SK-N-SH (cell line): ENCODE results near the gene COL20A1. TPM values are rescaled to one million over a fixed set of nuclear protein-coding genes. Genes with fewer than 3 reads are reported as not detected.

Source experiments
- CTCF ChIA-PET: fragments of 300-600, 350-600 bp; formaldehyde crosslinking; extraction: SDS; loops from one replicate; lab custom pipeline; 2021; lab: Yijun Ruan, JAX
- POLR2A ChIA-PET: fragments of 350-600 bp; sonication (Branson Sonifier 250); formaldehyde crosslinking; extraction: SDS; loops from one replicate; lab custom pipeline; 2020; ENCODE audit warnings: antibody characterized with exemption, inconsistent platforms; lab: Yijun Ruan, JAX
- DNase-seq: peaks from one replicate; pipeline ENCODE4 v3.0.0; 2012
- H2AFZ ChIP-seq: fragments of 200-600 bp; sonication (generic); 2 replicates; pipeline ENCODE4 v1.8.1; 2016; ENCODE audit warnings: antibody characterized with exemption, mild to moderate bottlenecking, low read depth
- H3F3A ChIP-seq: fragments of 200-600 bp; sonication (generic); replicated peaks from 2 replicates; pipeline ENCODE3; 2016; ENCODE audit warnings: antibody characterized with exemption, mild to moderate bottlenecking; ENCODE audit not compliant: insufficient read depth
- H3K27ac ChIP-seq, 2 experiments: fragments of 200-500 bp in 1 of 2; fragments of 200-600 bp in 1 of 2; sonication (Bioruptor generic) in 1 of 2; sonication (generic), shearing (Covaris generic) in 1 of 2; 2 replicates each; pipeline versions ENCODE4 v1.5.1 to v1.6.1; 2014 to 2016; ENCODE audit warnings: low read depth in 2 of 2, inconsistent platforms in 1 of 2, low read length in 1 of 2, mild to moderate bottlenecking in 1 of 2, mixed read lengths in 1 of 2
- H3K27me3 ChIP-seq: fragments of 200-600 bp; sonication (generic), shearing (Covaris generic); 2 replicates; pipeline ENCODE4 v1.6.1; 2016; ENCODE audit warnings: mixed run types; ENCODE audit not compliant: insufficient read depth
- H3K36me3 ChIP-seq, 2 experiments: fragments of 200-500 bp in 1 of 2; fragments of 200-600 bp in 1 of 2; sonication (Bioruptor generic) in 1 of 2; sonication (generic) in 1 of 2; replicated peaks in 1 of 2; 2 replicates each; pipeline versions ENCODE3 to v1.5.1; 2014 to 2016; ENCODE audit warnings: low read length in 1 of 2, mild to moderate bottlenecking in 1 of 2; ENCODE audit not compliant: insufficient read depth in 2 of 2, control insufficient read depth in 1 of 2
- H3K4me1 ChIP-seq, 2 experiments: fragments of 200-500 bp in 1 of 2; fragments of 200-600 bp in 1 of 2; sonication (Bioruptor generic) in 1 of 2; sonication (generic), shearing (Covaris generic) in 1 of 2; 2 replicates each; pipeline versions ENCODE4 v1.5.1 to v1.6.1; 2014 to 2016; ENCODE audit warnings: low read depth in 1 of 2, low read length in 1 of 2, mixed run types in 1 of 2; ENCODE audit not compliant: insufficient read depth in 2 of 2, control insufficient read depth in 1 of 2
- H3K4me2 ChIP-seq: fragments of 200-600 bp; sonication (generic), shearing (Covaris generic); 2 replicates; pipeline ENCODE4 v1.6.1; 2017; ENCODE audit warnings: mixed run types
- H3K4me3 ChIP-seq, 2 experiments: fragments of 200-500 bp in 1 of 2; fragments of 200-600 bp in 1 of 2; sonication (Bioruptor generic) in 1 of 2; sonication (generic), shearing (Covaris generic) in 1 of 2; 2 replicates each; pipeline versions ENCODE4 v1.5.1 to v1.8.1; 2014 to 2016; ENCODE audit warnings: low read depth in 2 of 2, inconsistent platforms in 1 of 2, low read length in 1 of 2, mild to moderate bottlenecking in 1 of 2, mixed read lengths in 1 of 2, moderate library complexity in 1 of 2
- H3K79me2 ChIP-seq: fragments of 200-600 bp; sonication (generic); 2 replicates; pipeline ENCODE4 v1.8.1; 2017; ENCODE audit warnings: mild to moderate bottlenecking; ENCODE audit not compliant: insufficient read depth
- H3K9ac ChIP-seq: fragments of 200-600 bp; sonication (generic); 2 replicates; pipeline ENCODE4 v1.6.1; 2017; ENCODE audit warnings: mixed run types
- H3K9me2 ChIP-seq: fragments of 200-600 bp; sonication (generic); 2 replicates; pipeline ENCODE4 v1.6.1; 2017; ENCODE audit warnings: mixed run types
- H3K9me3 ChIP-seq: fragments of 200-600 bp; sonication (generic); 2 replicates; pipeline ENCODE4 v1.6.1; 2017; ENCODE audit warnings: mixed run types, mild to moderate bottlenecking, moderate library complexity
- H4K20me1 ChIP-seq: fragments of 200-600 bp; sonication (generic); 2 replicates; pipeline ENCODE4 v1.6.1; 2017; ENCODE audit warnings: mild to moderate bottlenecking, mixed run types; ENCODE audit not compliant: insufficient read depth
- CHD2 ChIP-seq: fragments of 150-350 bp; IDR thresholded peaks from 2 replicates; pipeline ENCODE4 v1.6.1; 2018; ENCODE audit warnings: low read length; ENCODE audit not compliant: partially characterized antibody
- EP300 ChIP-seq, 2 experiments: IDR thresholded peaks; 2 replicates each; pipeline versions ENCODE4 v1.4.0 to v1.6.1; 2012; ENCODE audit warnings: borderline replicate concordance in 1 of 2, low read depth in 1 of 2, low read length in 1 of 2
- IRF3 ChIP-seq: fragments of 150-350 bp; IDR thresholded peaks from 2 replicates; pipeline ENCODE4 v1.6.1; 2016; ENCODE audit warnings: mild to moderate bottlenecking, low read depth, low read length
- MXI1 ChIP-seq: IDR thresholded peaks from 2 replicates; pipeline ENCODE4 v1.6.1; 2012; ENCODE audit warnings: mild to moderate bottlenecking, low read depth, low read length, improper control_type of control experiment
- NRF1 ChIP-seq: IDR thresholded peaks from 2 replicates; pipeline ENCODE4 v1.6.1; 2012; ENCODE audit warnings: low read depth, mild to moderate bottlenecking, low read length
- PBX3 ChIP-seq: IDR thresholded peaks from 2 replicates; pipeline ENCODE4; 2012
- RAD21 ChIP-seq: IDR thresholded peaks from 2 replicates; pipeline ENCODE4 v1.6.1; 2012; ENCODE audit warnings: mild to moderate bottlenecking, low read length
- TEAD4 ChIP-seq: IDR thresholded peaks from 2 replicates; pipeline ENCODE4 v1.4.0; 2012; ENCODE audit warnings: mild to moderate bottlenecking, borderline replicate concordance; ENCODE audit not compliant: insufficient read depth
- WGBS: methylation state at CpG from one replicate; pipeline ENCODE4 v1.1.6; 2017; ENCODE audit warnings: low lambda C conversion rate; 5-methylcytosine and 5-hydroxymethylcytosine counted together
- polyA plus RNA-seq, 3 experiments: library from polyadenylated mRNA; depleted of rRNA; stranded (reverse); fragments of >200 nt; gene quantifications; 2 replicates each; pipeline ENCODE4 v1.2.3, GENCODE V29; 2012
- TF ChIP-seq, protein P1 (sequence below): fragments of 200-600 bp; sonication (generic); IDR thresholded peaks from 2 replicates; pipeline ENCODE4 v1.6.1; 2017; ENCODE audit warnings: antibody characterized with exemption, mild to moderate bottlenecking, moderate library complexity
- TF ChIP-seq, protein P2 (sequence below): fragments of 150-350 bp; IDR thresholded peaks from 2 replicates; pipeline ENCODE4 v1.6.1; 2017; ENCODE audit warnings: antibody characterized with exemption, low read length, low read depth, borderline replicate concordance
- TF ChIP-seq, protein P3 (sequence below): IDR thresholded peaks from 2 replicates; pipeline ENCODE4 v1.4.0; 2012; ENCODE audit warnings: low read depth, borderline replicate concordance

COL20A1 gene
- polyA plus RNA-seq, 1 of the 3 experiments (the other 2 are of a cell fraction): not detected

DNA sequence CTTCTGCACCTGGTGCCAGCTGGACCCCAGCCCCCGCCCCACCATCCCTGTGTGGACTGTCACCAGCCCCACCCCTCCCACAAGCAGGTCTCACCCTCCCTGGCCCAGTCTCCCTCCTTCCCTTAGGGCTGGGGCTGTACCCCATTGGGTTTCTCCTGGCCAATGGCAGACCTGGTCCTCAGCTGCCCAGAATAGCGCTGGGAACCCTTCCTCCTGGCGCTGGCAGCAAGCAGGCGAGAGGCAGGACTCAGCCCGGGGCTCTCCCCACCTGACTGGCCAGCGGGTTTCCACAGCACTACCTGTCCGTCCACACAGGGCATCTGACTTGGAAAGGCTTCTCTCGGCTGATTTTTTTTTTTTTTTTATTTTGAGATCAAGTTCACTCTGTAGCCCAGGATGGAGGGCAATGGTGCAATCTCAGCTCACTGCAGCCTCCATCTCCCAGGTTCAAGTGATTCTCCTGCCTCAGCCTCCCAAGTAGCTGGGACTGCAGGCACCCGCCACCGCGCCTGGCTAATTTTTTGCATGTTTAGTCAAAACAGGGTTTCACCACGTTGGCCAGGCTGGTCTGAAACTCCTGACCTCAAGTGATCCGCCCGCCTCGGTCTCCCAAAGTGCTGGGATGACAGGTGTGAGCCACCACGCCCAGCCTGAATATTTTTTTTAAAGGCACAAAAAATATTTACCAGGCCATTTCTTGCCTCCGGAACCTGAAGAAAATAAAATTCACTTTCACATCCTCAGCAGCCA lies 89.7 kb downstream of the COL20A1 start (continued):
- TF ChIP-seq CHD2: no peak
- TF ChIP-seq, all 33 proteins: peak for 0

DNA sequence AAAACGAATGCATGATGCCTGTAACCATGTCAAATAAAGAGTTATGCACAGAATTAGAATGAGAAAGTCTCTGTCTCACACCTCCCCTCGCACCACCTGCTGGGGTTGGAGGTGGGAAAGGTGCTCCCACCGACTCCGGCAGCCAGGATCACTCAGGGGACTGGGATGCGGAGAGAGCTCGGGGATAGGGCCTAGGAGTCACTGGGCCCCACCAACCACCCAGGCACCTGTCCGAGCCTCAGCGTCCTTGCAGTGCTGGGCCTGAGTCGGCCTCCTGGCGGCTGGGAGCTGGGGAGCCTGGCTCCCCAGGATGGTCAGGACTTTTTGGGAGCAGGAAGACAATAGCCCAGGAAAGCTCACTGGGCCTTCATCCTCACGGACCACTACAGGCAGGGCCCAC lies 90.6 kb downstream of the COL20A1 start:
- Histone ChIP-seq H2AFZ (no peak overlapping the region), H3K9me3 (no peaks in the 10 kb centered on the region), H3K9me2 (no peaks in the 10 kb centered on the region), H3K27me3 (no peaks in the 10 kb centered on the region), H3K36me3 (no peaks in the 10 kb centered on the region), H3K9ac (no peak overlapping the region), H3F3A (no peaks in the 10 kb centered on the region), H3K4me1 (no peaks in the 10 kb centered on the region), H3K79me2 (no peaks in the 10 kb centered on the region), H3K27ac (no peak overlapping the region), H3K4me3 (no peak overlapping the region), H4K20me1 (no peaks in the 10 kb centered on the region), H3K4me2 (no peak overlapping the region)
- WGBS: 34% methylated on average over 6 of the region's 11 CpGs
- no peak for DNase-seq
- TF ChIP-seq EP300 (IDR thresholded peaks at IDR 0.05; ENCODE audit: borderline replicate concordance in 1 of 2, low read depth in 1 of 2, low read length in 1 of 2) (no peak), RAD21 (no peak), IRF3 (no peak), PBX3 (no peak), CHD2 (no peak), MXI1 (no peak), NRF1 (no peak), TEAD4 (no peak)
- TF ChIP-seq, protein P1, sequence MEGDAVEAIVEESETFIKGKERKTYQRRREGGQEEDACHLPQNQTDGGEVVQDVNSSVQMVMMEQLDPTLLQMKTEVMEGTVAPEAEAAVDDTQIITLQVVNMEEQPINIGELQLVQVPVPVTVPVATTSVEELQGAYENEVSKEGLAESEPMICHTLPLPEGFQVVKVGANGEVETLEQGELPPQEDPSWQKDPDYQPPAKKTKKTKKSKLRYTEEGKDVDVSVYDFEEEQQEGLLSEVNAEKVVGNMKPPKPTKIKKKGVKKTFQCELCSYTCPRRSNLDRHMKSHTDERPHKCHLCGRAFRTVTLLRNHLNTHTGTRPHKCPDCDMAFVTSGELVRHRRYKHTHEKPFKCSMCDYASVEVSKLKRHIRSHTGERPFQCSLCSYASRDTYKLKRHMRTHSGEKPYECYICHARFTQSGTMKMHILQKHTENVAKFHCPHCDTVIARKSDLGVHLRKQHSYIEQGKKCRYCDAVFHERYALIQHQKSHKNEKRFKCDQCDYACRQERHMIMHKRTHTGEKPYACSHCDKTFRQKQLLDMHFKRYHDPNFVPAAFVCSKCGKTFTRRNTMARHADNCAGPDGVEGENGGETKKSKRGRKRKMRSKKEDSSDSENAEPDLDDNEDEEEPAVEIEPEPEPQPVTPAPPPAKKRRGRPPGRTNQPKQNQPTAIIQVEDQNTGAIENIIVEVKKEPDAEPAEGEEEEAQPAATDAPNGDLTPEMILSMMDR: no peak
- TF ChIP-seq, protein P2, sequence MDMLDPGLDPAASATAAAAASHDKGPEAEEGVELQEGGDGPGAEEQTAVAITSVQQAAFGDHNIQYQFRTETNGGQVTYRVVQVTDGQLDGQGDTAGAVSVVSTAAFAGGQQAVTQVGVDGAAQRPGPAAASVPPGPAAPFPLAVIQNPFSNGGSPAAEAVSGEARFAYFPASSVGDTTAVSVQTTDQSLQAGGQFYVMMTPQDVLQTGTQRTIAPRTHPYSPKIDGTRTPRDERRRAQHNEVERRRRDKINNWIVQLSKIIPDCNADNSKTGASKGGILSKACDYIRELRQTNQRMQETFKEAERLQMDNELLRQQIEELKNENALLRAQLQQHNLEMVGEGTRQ: no peak
- TF ChIP-seq, protein P3, sequence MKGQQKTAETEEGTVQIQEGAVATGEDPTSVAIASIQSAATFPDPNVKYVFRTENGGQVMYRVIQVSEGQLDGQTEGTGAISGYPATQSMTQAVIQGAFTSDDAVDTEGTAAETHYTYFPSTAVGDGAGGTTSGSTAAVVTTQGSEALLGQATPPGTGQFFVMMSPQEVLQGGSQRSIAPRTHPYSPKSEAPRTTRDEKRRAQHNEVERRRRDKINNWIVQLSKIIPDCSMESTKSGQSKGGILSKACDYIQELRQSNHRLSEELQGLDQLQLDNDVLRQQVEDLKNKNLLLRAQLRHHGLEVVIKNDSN: no peak
- ChIA-PET CTCF (interaction anchor here (1.0 to 10.6 kb wide), 6 partner anchors 13 to 160 kb away, joined by 6 to 460 read pairs (median 46); partner anchors contain the start of gene COL20A1), POLR2A (no interaction called here)
